Panc1 (cell line): ENCODE measurements around the gene PHIP. TPM values are rescaled to one million over a fixed set of nuclear protein-coding genes. Genes with fewer than 3 reads are reported as not detected.

Source experiments
- ATAC-seq: fragments of 200-7000 bp; cut with Tn5 transposase; 2 replicates; pipeline ENCODE4 v1.9.1; 2020; ENCODE audit warnings: mild to moderate bottlenecking, moderate library complexity
- BruUV-seq: library from RNA; stranded (reverse); fragments of 400-500 nt; replicated peaks from 2 replicates; lab custom pipeline; 2021; lab: Mats Ljungman, UMichigan
- CTCF ChIA-PET: fragments of 300-600 bp; sonication (Branson Sonifier 250); formaldehyde crosslinking; loops from one replicate; lab custom pipeline; 2022; ENCODE audit warnings: antibody characterized with exemption; lab: Charles Lee
- POLR2A ChIA-PET: fragments of 300-600 bp; sonication (Branson Sonifier 250); formaldehyde crosslinking; loops from one replicate; lab custom pipeline; 2022; ENCODE audit warnings: antibody characterized with exemption; lab: Charles Lee
- DNase-seq: peaks from one replicate; pipeline ENCODE4 v3.0.0-alpha.2; 2010; ENCODE audit warnings: low read depth, low spot score
- H3K27ac ChIP-seq: 2 replicates; pipeline ENCODE4 v1.5.1; 2011; ENCODE audit warnings: mild to moderate bottlenecking, low read length, inconsistent platforms
- H3K27me3 ChIP-seq: fragments of 200-500 bp; sonication (Bioruptor generic); 2 replicates; pipeline ENCODE4 v1.6.0; 2014; ENCODE audit warnings: low read length, inconsistent platforms; ENCODE audit not compliant: control insufficient read depth, insufficient read depth
- H3K36me3 ChIP-seq: fragments of 200-500 bp; sonication (Bioruptor generic); 2 replicates; pipeline ENCODE4 v1.5.1; 2014; ENCODE audit warnings: inconsistent platforms, mild to moderate bottlenecking, low read length, moderate library complexity; ENCODE audit not compliant: control insufficient read depth, insufficient read depth
- H3K4me1 ChIP-seq: 2 replicates; pipeline ENCODE4 v1.5.1; 2011; ENCODE audit warnings: inconsistent platforms, mild to moderate bottlenecking, low read length, moderate library complexity; ENCODE audit not compliant: control insufficient read depth, insufficient read depth
- H3K4me3 ChIP-seq, 2 experiments: 2 replicates each; pipeline ENCODE4 v1.5.1; 2011 to 2012; ENCODE audit warnings: low read depth in 2 of 2, low read length in 2 of 2, mild to moderate bottlenecking in 2 of 2, inconsistent platforms in 1 of 2, moderate library complexity in 1 of 2
- H3K9me3 ChIP-seq: fragments of 200-500 bp; sonication (Bioruptor generic); 2 replicates; pipeline ENCODE4 v1.5.1; 2014; ENCODE audit warnings: low read depth, mild to moderate bottlenecking, inconsistent platforms, low read length, moderate library complexity; ENCODE audit not compliant: control insufficient read depth, insufficient read depth
- POLR2AphosphoS5 ChIP-seq: IDR thresholded peaks from 2 replicates; pipeline ENCODE4 v1.6.1; 2012; ENCODE audit warnings: mild to moderate bottlenecking, low read depth, low read length, moderate library complexity
- SIN3A ChIP-seq: IDR thresholded peaks from 2 replicates; pipeline ENCODE4 v1.6.1; 2012; ENCODE audit warnings: low read depth, mild to moderate bottlenecking, low read length, moderate library complexity, borderline replicate concordance; ENCODE audit not compliant: insufficient read depth
- TCF7L2 ChIP-seq: IDR thresholded peaks from 2 replicates; pipeline ENCODE4 v1.6.1; 2011; ENCODE audit warnings: mild to moderate bottlenecking, low read depth, low read length, inconsistent platforms
- in situ Hi-C: cut with HindIII; loops from 2 replicates; pipeline ENCODE4 v1.10.0; 2016; ENCODE audit warnings: low sequenced_read_pairs, low pct_unique_long_range_greater_than_20kb
- intact Hi-C: fragments of 100-400 bp; cut with micrococcal nuclease; formaldehyde crosslinking; loops from one replicate; pipeline ENCODE4 v1.10.0; 2022; ENCODE audit not compliant: unreplicated experiment
- total RNA-seq: library from RNA; stranded (reverse); gene quantifications from one replicate; pipeline ENCODE4 v1.2.1, GENCODE V29; 2021; ENCODE audit not compliant: unreplicated experiment
- TF ChIP-seq, protein P1 (sequence below): fragments of 450-650 bp; IDR thresholded peaks from 2 replicates; pipeline ENCODE4 v1.5.1; 2017; ENCODE audit warnings: mild to moderate bottlenecking
- TF ChIP-seq, protein P2 (sequence below), 2 experiments: IDR thresholded peaks; 2 replicates each; pipeline ENCODE4 v1.6.1; 2011 to 2012; ENCODE audit warnings: low read depth in 2 of 2, control low read depth in 1 of 2, low read length in 1 of 2, mild to moderate bottlenecking in 1 of 2, moderate library complexity in 1 of 2; ENCODE audit not compliant: insufficient read depth in 1 of 2

Gene PHIP
- total RNA-seq, 1 experiment from 2014 or later, result 28.0 TPM

GRCh38 chr6:79033279-79033678 is 44.8 kb downstream of the PHIP start:
- Histone ChIP-seq H3K9me3 (no peaks in the 10 kb centered on the region), H3K27me3 (no peaks in the 10 kb centered on the region), H3K4me1 (no peaks in the 10 kb centered on the region), H3K27ac (no peak overlapping the region), H3K4me3 (no peak overlapping the region), H3K36me3 (peaks cover 4% of the 10 kb centered on the region; the same call in 1 of the 2 replicates)
- no TSS peak for BruUV-seq
- ChIA-PET POLR2A (no interaction called here), CTCF (no interaction called here)
- no peak for TF ChIP-seq TCF7L2
- no peak for TF ChIP-seq POLR2AphosphoS5
- TF ChIP-seq, protein P1, sequence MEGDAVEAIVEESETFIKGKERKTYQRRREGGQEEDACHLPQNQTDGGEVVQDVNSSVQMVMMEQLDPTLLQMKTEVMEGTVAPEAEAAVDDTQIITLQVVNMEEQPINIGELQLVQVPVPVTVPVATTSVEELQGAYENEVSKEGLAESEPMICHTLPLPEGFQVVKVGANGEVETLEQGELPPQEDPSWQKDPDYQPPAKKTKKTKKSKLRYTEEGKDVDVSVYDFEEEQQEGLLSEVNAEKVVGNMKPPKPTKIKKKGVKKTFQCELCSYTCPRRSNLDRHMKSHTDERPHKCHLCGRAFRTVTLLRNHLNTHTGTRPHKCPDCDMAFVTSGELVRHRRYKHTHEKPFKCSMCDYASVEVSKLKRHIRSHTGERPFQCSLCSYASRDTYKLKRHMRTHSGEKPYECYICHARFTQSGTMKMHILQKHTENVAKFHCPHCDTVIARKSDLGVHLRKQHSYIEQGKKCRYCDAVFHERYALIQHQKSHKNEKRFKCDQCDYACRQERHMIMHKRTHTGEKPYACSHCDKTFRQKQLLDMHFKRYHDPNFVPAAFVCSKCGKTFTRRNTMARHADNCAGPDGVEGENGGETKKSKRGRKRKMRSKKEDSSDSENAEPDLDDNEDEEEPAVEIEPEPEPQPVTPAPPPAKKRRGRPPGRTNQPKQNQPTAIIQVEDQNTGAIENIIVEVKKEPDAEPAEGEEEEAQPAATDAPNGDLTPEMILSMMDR, result no peak
- TF ChIP-seq, protein P2, sequence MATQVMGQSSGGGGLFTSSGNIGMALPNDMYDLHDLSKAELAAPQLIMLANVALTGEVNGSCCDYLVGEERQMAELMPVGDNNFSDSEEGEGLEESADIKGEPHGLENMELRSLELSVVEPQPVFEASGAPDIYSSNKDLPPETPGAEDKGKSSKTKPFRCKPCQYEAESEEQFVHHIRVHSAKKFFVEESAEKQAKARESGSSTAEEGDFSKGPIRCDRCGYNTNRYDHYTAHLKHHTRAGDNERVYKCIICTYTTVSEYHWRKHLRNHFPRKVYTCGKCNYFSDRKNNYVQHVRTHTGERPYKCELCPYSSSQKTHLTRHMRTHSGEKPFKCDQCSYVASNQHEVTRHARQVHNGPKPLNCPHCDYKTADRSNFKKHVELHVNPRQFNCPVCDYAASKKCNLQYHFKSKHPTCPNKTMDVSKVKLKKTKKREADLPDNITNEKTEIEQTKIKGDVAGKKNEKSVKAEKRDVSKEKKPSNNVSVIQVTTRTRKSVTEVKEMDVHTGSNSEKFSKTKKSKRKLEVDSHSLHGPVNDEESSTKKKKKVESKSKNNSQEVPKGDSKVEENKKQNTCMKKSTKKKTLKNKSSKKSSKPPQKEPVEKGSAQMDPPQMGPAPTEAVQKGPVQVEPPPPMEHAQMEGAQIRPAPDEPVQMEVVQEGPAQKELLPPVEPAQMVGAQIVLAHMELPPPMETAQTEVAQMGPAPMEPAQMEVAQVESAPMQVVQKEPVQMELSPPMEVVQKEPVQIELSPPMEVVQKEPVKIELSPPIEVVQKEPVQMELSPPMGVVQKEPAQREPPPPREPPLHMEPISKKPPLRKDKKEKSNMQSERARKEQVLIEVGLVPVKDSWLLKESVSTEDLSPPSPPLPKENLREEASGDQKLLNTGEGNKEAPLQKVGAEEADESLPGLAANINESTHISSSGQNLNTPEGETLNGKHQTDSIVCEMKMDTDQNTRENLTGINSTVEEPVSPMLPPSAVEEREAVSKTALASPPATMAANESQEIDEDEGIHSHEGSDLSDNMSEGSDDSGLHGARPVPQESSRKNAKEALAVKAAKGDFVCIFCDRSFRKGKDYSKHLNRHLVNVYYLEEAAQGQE (IDR thresholded peaks at IDR 0.05; ENCODE audit: insufficient read depth in 1 of 2, low read depth in 2 of 2, low read length in 1 of 2), result no peak
- no peak for TF ChIP-seq SIN3A
- in situ Hi-C loops (no loop called here), intact Hi-C loops (no loop called here)
- no peak for ATAC-seq
- DNase-seq, result no peak

DNA sequence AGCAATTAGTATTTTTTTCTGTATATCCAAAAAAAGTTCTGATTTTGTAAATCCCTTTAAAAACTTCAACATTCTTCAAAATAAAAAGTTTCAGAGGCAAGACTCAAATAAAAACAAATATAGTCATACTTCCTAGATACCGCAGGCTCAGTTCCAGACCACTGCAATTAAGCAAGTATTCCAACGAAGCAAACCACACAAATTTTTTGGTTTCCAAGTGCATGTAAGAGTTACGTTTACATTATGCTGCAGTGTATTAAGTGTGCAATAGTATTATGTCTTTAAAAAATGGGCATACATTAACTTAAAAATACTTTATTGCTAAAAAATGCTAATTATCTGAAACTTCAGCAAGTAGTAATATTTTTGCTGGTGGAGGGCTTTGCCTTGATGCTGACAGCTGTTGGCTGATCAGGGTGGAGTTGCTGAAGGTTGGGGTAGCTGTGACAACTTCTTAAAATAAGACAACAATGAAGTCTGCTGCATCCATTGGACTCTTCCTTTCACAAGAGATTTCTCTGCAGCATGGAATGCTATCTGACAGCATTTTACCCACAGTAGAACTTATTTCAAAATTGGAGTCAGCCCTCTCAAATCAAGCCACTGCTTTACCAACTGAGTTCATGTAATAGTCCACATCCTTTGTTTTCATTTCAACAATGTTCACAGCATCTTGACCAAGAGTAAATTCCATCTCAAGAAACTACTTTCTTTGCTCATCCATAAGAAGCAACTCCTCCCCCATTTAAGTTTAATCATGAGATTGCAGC is 46.0 kb downstream of the PHIP start:
- Histone ChIP-seq H3K27me3 (no peaks in the 10 kb centered on the region), H3K4me3 (no peak overlapping the region), H3K36me3 (peaks cover 4% of the 10 kb centered on the region; the same call in 1 of the 2 replicates), H3K27ac (no peak overlapping the region), H3K4me1 (no peaks in the 10 kb centered on the region), H3K9me3 (no peaks in the 10 kb centered on the region)
- ATAC-seq (no peak), DNase-seq (no peak)
- in situ Hi-C loops, result no loop called here
- ChIA-PET POLR2A (interaction anchor here (0.7 kb wide), 1 partner anchor 17 kb away, joined by 5 read pairs; no protein-coding TSS in a partner anchor), CTCF (no interaction called here)
- BruUV-seq, result no TSS peak
- TF ChIP-seq, protein P1, result no peak
- TF ChIP-seq POLR2AphosphoS5, result no peak
- TF ChIP-seq TCF7L2, result no peak
- TF ChIP-seq, protein P2 (IDR thresholded peaks at IDR 0.05; ENCODE audit: insufficient read depth in 1 of 2, low read depth in 2 of 2, low read length in 1 of 2), result no peak
- no peak for TF ChIP-seq SIN3A
- intact Hi-C loops, result no loop called here
